HG03097 (cell line): ENCODE results near the gene FAM24B.
"Not testable (repeated sequence)": the region's sequence is repeated elsewhere in the genome, so short reads cannot be mapped to it uniquely, and the experiment has no call there.

Source experiments
- ATAC-seq: cut with Tn5 transposase; IDR thresholded peaks from one replicate; pipeline ENCODE4 v1.9.1; 2021; ENCODE audit not compliant: unreplicated experiment, low FRiP score

The FAM24B gene

DNA sequence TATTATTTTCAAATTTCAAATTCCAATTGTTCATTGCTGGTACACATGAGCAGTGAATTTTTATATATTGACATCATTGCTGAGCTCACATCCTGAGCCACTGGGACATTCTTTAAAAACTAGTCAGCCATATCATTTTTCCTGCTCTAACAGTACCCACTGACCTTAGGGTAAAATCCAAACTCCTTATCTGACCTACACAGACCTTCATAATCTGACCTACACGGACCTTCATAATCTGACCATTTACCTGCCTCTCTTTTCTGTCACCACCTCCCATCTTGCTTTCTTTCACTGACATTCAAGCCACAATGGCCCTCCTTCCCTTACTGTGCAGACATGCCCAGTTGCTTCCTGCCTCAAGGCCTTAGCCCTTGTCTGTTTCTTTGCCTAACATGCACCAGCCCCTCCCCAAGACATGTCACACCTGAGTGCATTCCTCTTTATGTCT lies 17.6 kb downstream of the FAM24B start:
- ATAC-seq: no peak

GRCh38 chr10:122859527-122859926 lies 19.9 kb downstream of the FAM24B start:
- no peak for ATAC-seq

- ATAC-seq: not testable (repeated sequence)
These were observed 21.3 kb downstream of the FAM24B start for GRCh38 chr10:122858042-122858441.

- no peak for ATAC-seq
These were observed 22.5 kb downstream of the FAM24B start for GRCh38 chr10:122856902-122857301.

GRCh38 chr10:122855745-122856144 lies 23.6 kb downstream of the FAM24B start:
- ATAC-seq: no peak

DNA sequence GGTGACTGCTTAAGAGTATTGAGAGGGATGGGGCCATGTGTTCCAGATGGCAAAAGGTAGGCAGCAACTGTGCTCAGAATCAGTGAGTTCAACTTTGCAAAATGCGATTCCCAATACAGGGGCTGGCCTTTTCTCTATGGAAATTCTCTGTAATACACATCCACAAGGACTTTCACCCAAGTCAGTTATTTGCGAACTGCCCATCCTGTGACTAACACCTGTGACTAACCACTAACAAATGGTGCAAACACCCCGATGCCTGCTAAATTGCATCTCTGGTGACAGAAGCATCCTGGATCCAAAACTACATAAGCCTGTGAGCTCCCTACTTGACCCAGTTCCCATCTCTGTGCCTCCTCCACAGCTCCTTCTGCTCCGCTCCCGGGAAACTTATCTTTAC lies 24.7 kb downstream of the FAM24B start:
- no peak for ATAC-seq

GRCh38 chr10:122853665-122854313 lies 25.6 kb downstream of the FAM24B start:
- no peak for ATAC-seq

DNA sequence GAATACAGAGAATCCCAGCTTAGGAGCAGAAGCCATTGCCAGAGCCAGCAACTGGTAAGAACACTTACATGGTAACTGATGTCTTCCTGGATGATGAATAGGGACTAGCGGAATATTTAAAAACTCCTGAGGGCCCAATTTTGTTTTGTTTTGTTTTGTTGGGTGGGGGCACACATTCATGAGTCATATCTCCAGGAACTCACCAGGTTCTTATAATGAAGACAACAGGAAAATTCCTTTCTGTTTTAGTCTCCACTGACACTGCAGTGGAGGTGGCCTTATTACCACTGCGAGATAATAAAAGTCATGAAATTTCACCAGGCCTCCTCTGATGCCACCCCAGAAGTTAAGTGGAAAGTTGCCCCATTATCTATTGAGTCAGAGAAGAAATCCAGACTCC lies 27.1 kb downstream of the FAM24B start:
- ATAC-seq: no peak

DNA sequence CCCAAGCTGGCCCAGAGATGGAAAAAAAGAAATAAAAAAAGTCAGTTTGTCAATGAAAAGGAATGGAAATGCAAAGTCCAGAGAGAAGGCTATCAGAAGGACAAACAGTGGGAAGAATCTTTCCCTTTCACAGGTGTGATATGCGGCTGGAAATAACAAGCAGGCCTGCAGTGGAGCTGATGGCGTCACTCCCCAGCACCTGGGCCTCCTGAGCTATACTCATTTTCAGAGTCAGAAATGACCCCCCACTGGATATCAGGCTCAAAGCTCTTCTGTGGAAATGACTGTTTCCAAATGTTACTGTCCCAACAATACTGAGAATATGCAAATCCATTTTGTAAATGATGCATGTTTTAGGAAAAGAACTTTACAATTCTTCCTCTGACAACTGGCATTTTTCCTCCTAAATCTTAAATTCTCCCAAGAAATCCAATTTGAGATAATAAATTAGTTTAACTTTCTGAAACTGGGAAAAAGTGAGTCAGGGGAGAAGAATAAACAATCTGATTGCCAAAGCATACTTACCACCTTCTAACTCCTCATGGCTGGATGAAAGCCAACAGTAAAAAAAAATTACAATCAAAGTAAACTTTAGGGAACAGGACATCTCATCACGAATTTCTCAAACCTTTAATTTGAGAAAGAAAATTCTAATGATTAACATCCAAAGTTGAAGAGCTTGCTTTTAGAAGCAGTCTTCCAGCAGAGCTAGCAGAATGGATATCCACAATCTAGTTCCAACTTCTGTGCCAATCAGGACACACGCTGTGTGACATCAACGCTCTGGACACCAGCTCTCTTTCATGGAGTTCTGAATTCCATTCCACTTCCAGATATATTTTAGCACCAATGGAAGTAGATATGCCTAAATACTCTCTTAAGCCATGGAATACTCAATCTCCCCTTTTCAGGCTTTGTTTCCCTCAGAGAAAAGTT lies 28.4 kb downstream of the FAM24B start:
- ATAC-seq: no peak

GRCh38 chr10:122849900-122850605 lies 29.3 kb downstream of the FAM24B start:
- ATAC-seq: no peak

DNA sequence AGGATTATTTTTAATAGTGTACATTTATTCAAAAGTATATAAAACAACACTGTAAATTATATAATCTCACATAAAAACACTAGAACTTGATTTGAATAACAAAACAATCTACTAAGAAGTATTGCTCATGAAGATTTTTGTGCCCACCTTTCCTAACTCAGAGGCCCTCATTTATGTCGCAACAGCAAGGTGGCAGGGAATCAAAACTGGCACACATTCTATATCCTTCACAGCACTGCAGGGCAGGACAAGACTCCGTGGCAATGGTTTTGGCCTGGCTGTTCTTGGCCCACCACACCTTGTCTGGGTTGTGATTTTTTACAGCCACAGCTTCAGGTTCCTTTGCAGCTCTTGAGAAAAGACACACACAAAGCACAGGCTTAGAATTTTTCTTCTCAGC lies 30.3 kb downstream of the FAM24B start:
- ATAC-seq: no peak

DNA sequence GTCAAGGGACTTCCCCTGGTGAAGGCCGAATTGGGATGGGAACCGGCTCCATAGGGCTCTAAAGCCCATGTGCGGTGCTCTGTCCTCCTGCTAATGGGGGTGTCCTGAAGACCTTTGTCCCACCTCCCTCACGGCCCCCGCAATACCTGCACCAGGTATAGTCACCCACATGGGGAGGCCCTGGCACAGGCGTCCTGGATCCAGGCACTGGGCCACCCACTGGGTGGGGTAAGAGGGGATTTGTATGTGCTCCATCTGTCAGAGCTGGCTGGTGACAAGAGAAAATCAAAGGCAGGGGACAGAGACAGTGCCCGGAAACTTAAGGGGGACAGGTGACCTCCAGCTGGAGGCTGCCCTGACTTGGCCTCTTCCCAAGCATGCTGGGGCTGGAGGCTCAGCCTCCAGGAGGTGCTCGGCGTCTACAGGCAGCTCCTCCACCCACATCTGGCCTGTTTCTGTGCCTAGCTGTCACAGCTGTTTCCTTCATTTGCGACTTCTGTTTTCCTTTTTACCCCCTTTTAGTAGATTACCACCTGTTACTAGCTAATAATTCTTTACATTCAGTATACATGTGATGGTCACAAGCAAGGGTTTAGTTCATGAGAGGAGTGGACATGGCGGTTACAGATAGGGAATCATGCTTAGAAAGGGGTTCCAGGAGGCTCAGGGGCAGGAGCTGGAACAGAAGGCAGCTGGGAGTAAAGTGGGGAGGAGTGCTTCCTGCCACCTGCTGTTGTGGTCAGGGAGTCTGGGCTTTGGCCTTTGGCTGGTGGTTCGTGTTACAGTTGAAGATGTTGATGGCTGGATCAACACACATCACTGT lies 31.4 kb downstream of the FAM24B start:
- no peak for ATAC-seq

DNA sequence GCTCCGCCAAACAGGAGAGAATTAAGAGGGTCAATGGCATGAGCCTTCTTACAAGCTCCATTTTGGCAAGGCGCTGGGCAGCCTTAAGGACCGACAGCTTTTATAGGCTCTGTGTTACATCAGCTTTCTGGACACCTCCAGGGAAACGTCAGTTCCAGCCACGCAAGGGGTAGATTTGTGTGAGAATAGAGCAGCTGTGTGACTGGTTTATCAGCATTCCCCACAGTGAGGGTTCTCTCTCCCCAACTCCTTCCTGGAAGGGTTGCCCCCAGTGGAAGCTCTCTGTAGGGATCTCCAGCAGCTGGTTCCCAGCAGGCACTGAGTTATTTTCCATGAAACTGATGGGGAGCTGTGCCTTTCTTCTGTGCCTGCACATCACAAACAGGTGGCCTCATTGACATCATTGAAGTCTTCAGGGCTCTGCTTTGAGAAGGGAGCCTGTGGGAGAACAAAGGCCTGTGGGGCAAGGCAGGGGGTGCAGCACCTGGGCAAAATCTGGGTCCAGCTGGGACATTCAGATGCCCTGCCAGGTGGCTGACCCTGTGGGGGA lies 33.5 kb downstream of the FAM24B start, which contains the start of gene CUZD1:
CUZD1 (minus strand) TSS at position 75 of the 550 bp plus-strand sequence; CDS start at position 61, 14 bp downstream.
- ATAC-seq: no peak

DNA sequence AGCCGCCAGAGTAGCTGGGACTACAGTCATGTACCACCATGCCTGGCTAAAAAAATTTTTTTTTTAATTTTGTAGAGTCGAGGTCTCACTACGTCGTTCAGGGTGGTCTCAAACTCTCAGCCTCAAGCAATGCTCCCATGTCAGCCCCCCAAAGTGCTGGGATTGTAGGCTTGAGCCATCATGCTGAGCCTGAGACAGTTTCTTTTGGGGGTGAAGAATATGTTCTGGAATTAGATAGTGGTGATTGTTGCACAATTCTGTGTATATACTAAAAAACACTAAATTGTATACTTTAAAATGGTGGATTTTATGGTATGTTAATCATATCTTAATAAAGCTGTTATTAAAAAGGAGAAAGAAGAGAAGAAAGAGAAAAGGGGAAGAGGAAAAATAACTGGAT lies 35.2 kb downstream of the FAM24B start:
- ATAC-seq: no peak

DNA sequence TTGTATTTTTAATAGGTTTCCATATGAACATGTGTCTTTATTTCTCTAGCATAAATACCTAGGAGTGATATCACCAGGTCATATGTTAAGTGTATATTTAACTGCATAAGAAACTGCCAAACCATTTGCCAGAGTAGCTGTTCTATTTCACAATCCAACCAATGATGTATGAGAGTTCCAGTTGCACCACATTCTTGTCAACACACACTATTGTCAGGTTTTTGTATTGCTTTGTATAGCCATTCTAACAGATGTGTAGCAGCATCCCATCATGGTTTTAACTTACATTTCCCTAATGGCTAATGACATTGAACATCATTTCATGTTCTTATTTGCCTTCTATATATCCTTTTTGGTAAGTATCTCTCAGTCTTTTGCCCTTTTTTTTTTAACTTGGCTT lies 37.8 kb downstream of the FAM24B start:
- no peak for ATAC-seq

GRCh38 chr10:122839505-122839904 lies 39.9 kb downstream of the FAM24B start:
- no peak for ATAC-seq

DNA sequence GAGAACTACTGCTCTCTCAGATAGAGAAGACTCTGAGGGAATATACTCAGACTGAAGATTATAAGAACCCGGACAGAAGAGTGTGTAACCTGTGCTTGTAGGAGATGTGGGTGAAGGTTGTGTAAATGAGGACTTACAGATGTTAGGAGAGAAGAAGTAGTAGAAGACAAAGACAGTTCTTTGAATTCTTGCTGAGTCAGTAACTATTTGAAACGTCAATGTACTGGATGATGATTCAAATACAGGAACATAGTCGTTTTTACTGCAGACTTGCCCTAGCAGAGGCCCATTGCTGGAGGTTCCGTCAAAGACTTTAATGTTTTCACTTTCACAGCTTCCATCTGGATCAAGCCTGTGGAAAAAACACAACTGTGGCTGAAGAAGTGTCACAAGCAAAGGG lies 40.5 kb downstream of the FAM24B start:
- no peak for ATAC-seq

GRCh38 chr10:122835908-122836307 lies 43.5 kb downstream of the FAM24B start:
- no peak for ATAC-seq

GRCh38 chr10:122830965-122831353 lies 48.4 kb downstream of the FAM24B start:
- no peak for ATAC-seq
